Measurements from ENCODE around the gene MYO9B. TPM values are rescaled to one million over a fixed set of nuclear protein-coding genes. Genes with fewer than 3 reads are reported as not detected.

The MYO9B gene
- total RNA-seq, 1 donor from 2014 or later, result 100 TPM

- no peaks in the 10 kb centered on the region for H3K4me1 ChIP-seq
- H3K36me3 ChIP-seq, result peaks cover 0 to 57% of the 10 kb centered on the region in 2 donors
- DNase-seq (ENCODE audit: extremely low spot score in 2 of 2), result no peak
- TF ChIP-seq, protein P1, sequence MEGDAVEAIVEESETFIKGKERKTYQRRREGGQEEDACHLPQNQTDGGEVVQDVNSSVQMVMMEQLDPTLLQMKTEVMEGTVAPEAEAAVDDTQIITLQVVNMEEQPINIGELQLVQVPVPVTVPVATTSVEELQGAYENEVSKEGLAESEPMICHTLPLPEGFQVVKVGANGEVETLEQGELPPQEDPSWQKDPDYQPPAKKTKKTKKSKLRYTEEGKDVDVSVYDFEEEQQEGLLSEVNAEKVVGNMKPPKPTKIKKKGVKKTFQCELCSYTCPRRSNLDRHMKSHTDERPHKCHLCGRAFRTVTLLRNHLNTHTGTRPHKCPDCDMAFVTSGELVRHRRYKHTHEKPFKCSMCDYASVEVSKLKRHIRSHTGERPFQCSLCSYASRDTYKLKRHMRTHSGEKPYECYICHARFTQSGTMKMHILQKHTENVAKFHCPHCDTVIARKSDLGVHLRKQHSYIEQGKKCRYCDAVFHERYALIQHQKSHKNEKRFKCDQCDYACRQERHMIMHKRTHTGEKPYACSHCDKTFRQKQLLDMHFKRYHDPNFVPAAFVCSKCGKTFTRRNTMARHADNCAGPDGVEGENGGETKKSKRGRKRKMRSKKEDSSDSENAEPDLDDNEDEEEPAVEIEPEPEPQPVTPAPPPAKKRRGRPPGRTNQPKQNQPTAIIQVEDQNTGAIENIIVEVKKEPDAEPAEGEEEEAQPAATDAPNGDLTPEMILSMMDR (IDR thresholded peaks at IDR 0.05), result no peak
- no peak for TF ChIP-seq POLR2A (IDR thresholded peaks at IDR 0.05)
- TF ChIP-seq POLR2AphosphoS5 (IDR thresholded peaks at IDR 0.05; ENCODE audit: insufficient read depth in 1 of 2, low read depth in 1 of 2), result no peak
- H3K27me3 ChIP-seq, result no peaks in the 10 kb centered on the region
- intact Hi-C loops (cut with DNase I), result no loop called here
- no peaks in the 10 kb centered on the region for H3K9me3 ChIP-seq
- no peak overlapping the region for H3K27ac ChIP-seq
- H3K4me3 ChIP-seq, result no peak overlapping the region
Observed at GRCh38 chr19:17153996-17154395, 78.4 kb downstream of the MYO9B start.

GRCh38 chr19:17155251-17155650 lies 79.7 kb downstream of the MYO9B start:
- no peak for DNase-seq (ENCODE audit: extremely low spot score in 2 of 2)
- intact Hi-C loops (cut with DNase I), result no loop called here
- H3K27ac ChIP-seq, result no peak overlapping the region
- H3K9me3 ChIP-seq, result no peaks in the 10 kb centered on the region
- TF ChIP-seq, protein P1 (IDR thresholded peaks at IDR 0.05), result no peak
- TF ChIP-seq POLR2A (IDR thresholded peaks at IDR 0.05), result no peak
- H3K4me1 ChIP-seq, result no peaks in the 10 kb centered on the region
- H3K27me3 ChIP-seq, result no peaks in the 10 kb centered on the region
- peaks cover 0 to 69% of the 10 kb centered on the region in 2 donors for H3K36me3 ChIP-seq
- no peak overlapping the region for H3K4me3 ChIP-seq

GRCh38 chr19:17156296-17156946 lies 80.8 kb downstream of the MYO9B start:
- H3K27ac ChIP-seq, result no peak overlapping the region
- no peaks in the 10 kb centered on the region for H3K4me1 ChIP-seq
- H3K27me3 ChIP-seq, result no peaks in the 10 kb centered on the region
- no peak overlapping the region for H3K4me3 ChIP-seq
- peaks cover 0 to 77% of the 10 kb centered on the region in 2 donors for H3K36me3 ChIP-seq
- H3K9me3 ChIP-seq, result no peaks in the 10 kb centered on the region
- no peak for DNase-seq (ENCODE audit: extremely low spot score in 2 of 2)
- TF ChIP-seq POLR2A (IDR thresholded peaks at IDR 0.05) (no peak), POLR2AphosphoS5 (IDR thresholded peaks at IDR 0.05; ENCODE audit: insufficient read depth in 1 of 2, low read depth in 1 of 2) (no peak)
- TF ChIP-seq, protein P1 (IDR thresholded peaks at IDR 0.05), result no peak
- intact Hi-C loops (cut with DNase I), result no loop called here

DNA sequence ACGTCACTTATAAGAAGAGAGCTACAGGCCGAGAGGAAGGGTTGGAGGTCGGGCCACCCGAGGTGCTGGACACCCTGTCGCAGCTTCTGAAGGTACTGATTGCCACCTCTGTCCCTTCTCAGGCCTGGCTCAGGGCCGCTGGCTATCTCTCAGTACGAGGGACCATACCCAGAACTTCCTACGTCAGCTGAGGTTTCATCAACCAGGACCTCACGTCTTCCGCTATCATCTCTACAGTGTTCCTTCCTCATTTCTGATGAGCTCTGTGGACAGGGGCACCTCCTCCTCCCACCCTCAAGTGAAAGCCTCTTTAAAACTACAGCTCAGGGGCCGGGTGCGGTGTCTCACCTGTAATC lies 81.3 kb downstream of the MYO9B start:
- H3K4me1 ChIP-seq, result no peaks in the 10 kb centered on the region
- no peak for TF ChIP-seq POLR2A (IDR thresholded peaks at IDR 0.05)
- TF ChIP-seq, protein P1 (IDR thresholded peaks at IDR 0.05), result no peak
- no peak for TF ChIP-seq POLR2AphosphoS5 (IDR thresholded peaks at IDR 0.05; ENCODE audit: insufficient read depth in 1 of 2, low read depth in 1 of 2)
- no peak for DNase-seq (ENCODE audit: extremely low spot score in 2 of 2)
- no peak overlapping the region for H3K27ac ChIP-seq
- intact Hi-C loops (cut with DNase I), result no loop called here
- no peaks in the 10 kb centered on the region for H3K9me3 ChIP-seq
- no peak overlapping the region for H3K4me3 ChIP-seq
- peaks cover 0 to 81% of the 10 kb centered on the region in 2 donors for H3K36me3 ChIP-seq
- H3K27me3 ChIP-seq, result no peaks in the 10 kb centered on the region

GRCh38 chr19:17158584-17158983 lies 83.0 kb downstream of the MYO9B start:
- no peak for DNase-seq (ENCODE audit: extremely low spot score in 2 of 2)
- Histone ChIP-seq H3K9me3 (no peaks in the 10 kb centered on the region), H3K27me3 (no peaks in the 10 kb centered on the region), H3K4me3 (no peak overlapping the region), H3K4me1 (no peaks in the 10 kb centered on the region), H3K27ac (no peak overlapping the region), H3K36me3 (peaks cover 0 to 86% of the 10 kb centered on the region in 2 donors)
- no peak for TF ChIP-seq POLR2AphosphoS5 (IDR thresholded peaks at IDR 0.05; ENCODE audit: insufficient read depth in 1 of 2, low read depth in 1 of 2)
- intact Hi-C loops (cut with DNase I), result no loop called here

All from vagina (tissue), 2 donors.